Fibroblast of the conjunctiva (primary cell): Measurements from ENCODE around the gene RNF17.
"Not testable (repeated sequence)": the region's sequence is repeated elsewhere in the genome, so short reads cannot be mapped to it uniquely, and the experiment has no call there.

ENCODE experiments used
- DNase-seq: peaks from one replicate; pipeline ENCODE4 v3.0.0-alpha.2; 2010; ENCODE audit warnings: low read depth

The RNF17 gene

GRCh38 chr13:24745516-24745860 is 18.5 kb upstream of the RNF17 start:
- no peak for DNase-seq

GRCh38 chr13:24745861-24746617 is 17.9 kb upstream of the RNF17 start:
- no peak for DNase-seq

- DNase-seq: no peak
These were observed 17.2 kb upstream of the RNF17 start for GRCh38 chr13:24746618-24747247.

DNA sequence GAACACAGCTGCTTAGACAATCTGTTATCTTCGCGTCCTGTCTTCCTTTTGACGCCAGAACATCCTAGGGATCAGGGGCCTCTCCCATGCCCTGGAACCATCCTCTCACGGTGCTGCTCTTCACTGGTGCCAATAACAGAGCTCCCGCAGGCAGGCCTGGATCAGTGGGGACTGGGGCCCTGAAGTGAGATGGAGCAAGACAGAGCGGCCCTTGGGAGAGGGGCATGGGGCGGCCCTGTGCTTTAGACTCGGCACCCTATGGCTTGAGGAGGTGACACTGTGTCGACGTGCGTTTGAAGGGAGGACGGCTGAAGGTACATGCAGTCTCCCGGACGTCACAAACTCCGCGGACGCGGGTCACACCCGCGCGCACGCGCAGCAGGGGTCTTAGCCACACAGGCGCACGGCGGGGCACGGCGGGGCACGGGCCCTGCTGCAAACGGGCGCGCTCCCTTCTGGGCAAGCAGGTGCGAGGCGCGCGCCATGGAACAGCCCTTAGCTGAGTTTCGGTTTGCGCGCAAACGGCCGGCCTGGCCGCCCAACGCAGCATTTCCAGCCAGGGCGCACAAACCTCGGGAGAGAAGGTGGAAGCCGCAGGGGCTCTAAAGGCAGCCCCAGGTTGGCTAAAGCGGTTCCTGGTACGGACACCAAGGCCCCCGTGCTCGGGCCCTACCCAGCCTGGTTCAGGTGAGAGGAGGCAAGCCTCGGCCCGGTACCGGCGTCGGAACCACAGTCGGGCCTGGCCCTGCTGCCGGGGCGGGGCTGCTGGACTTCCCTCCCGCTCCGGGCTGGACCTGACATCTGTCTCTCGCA is 16.5 kb upstream of the RNF17 start:
- no peak for DNase-seq

GRCh38 chr13:24748061-24748400 is 15.9 kb upstream of the RNF17 start:
- no peak for DNase-seq

- no peak for DNase-seq
These were observed 4.8 kb upstream of the RNF17 start for GRCh38 chr13:24759197-24759596.

- no peak for DNase-seq
These were observed 284 bp downstream of the RNF17 start for GRCh38 chr13:24764276-24764630.

- no peak for DNase-seq
These were observed 13.2 kb downstream of the RNF17 start for GRCh38 chr13:24777171-24777570.

- DNase-seq: no peak
These were observed 20.4 kb downstream of the RNF17 start for GRCh38 chr13:24784319-24784718.

DNA sequence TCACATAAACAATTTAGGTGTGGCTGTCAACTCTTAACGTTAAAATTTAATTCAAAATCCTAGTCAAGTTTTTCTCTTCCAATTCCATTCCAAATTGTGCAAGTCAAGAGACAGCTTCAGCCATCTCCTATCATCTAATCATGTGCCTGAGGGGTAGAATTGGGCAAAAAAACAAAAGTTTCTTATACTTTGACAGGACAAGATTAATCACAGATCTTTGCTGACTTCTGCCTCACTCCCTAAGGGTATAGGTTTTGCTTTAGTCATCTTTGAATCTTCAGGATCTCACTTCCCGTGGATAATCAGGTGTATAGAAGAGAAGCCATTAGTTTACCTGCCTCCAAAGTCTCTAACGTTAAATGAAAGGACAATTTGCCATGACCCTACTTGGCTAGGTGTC is 24.6 kb downstream of the RNF17 start:
- no peak for DNase-seq

GRCh38 chr13:24802074-24802473 is 38.1 kb downstream of the RNF17 start:
- no peak for DNase-seq

DNA sequence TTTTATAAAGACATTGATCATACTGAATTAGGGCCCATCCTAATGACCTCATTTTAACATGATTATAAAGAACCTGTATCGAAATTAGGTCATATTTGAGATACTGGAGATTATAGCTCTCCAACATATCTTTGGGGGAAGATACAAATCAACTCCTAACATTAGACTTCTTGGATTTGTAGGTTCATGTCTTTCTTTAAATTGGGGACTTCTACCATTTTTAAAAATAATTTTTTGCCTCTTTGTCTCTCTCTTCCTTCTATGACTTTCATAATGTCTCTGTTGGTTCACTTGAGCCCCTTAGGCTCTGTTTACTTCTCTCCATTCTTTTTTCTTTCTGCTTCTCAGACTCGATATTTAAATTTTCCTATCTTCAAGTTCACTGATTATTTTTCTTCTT is 57.2 kb downstream of the RNF17 start:
- DNase-seq: no peak

- no peak for DNase-seq
These were observed 58.7 kb downstream of the RNF17 start for GRCh38 chr13:24822640-24823039.

- not testable (repeated sequence) for DNase-seq
These were observed 59.2 kb downstream of the RNF17 start for GRCh38 chr13:24823122-24823710.

DNA sequence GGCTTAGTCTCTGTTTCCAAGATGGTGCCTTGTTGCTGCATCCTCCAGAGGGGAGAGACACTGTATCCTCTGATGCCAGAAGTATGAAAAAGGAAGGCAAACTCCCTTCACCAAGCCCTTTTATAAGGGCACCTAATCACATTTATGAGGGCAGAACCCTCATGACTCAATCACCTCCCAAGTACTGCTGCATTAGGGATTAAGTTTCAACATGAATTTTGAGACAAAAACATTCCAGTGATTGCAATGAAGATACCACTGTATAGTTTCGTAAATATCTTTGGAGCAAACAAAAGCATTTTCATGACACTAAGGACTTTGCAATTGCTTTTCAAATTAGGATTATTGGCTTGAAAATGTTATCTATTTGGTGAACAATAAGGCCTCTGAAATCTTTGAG is 63.8 kb downstream of the RNF17 start:
- no peak for DNase-seq

DNA sequence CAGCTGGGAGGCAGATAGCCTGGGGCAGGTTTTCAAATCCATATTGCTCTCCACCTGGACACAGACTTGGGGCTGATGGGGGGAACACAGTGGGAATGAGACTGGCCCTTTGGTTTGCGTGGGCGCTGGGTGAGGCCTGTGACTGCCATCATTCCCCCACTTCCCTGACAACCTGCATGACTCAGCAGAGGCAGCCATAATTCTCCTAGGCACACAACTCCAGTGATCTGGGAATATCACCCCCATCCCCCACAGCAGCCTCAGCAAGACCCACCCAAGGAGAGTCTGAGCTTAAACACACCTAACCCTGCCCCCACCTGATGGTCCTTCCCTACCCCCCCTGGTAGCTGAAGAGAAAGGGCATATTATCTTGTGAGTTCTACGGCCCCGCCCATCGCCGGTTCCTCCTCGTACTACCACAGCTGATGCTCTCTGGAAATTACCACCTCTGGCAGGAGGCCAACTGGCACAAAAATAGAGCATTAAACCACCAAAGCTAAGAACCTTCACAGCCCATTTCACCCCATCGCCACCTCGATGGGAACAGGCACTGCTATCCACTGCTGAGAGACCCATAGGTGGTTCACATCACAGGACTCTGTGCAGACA is 71.0 kb downstream of the RNF17 start:
- no peak for DNase-seq

DNA sequence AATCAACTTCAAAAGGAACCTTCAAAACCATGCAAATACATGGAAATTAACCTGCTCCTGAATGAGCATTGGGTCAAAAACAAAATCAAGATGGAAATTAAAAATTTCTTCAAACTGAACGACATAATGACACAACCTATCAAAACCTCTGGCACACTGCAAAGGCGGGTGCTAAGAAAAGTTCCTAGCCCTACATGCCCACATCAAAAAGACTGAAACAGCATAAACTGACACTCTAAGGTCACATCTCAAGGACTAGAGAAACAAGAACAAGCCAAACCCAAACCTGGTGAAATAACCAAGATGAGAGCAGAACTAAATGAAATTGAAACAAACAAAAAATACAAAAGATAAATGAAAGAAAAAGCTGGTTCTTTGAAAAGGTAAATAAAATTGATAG is 73.6 kb downstream of the RNF17 start:
- DNase-seq: not testable (repeated sequence)

DNA sequence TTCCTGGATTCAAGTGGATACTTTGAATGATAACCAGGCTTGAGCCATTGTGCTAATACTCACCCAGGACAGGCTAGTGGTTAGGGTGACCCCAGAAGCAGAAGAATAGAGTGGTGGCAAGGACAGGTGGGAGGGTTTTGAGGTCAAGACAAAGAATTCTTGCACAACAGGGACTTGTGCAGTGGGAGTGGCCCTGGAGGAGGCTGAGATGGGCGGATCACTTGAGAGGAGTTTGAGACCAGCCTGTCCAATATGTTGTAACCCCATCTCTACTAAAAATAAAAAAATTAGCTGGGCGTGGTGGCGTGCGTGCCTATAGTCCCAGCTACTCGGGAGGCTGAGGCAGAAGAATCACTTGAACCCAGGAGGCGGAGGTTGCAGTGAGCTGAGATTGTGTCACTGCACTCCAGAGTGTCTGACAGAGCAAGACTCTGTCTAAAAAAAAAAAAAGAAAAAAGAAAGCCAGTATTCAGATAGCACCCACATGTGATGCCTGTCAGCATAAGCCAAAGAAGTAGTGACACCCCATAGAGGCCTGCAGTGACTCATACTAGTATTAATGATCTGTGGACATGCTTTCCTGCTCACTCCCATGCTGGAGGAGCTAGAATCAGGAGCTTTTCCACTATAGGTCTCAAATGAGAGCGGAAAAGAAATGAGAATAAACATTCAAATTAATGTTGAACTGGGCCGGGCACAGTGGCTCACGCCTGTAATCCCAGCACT is 78.7 kb downstream of the RNF17 start:
- DNase-seq: no peak

GRCh38 chr13:24851546-24851945 is 87.6 kb downstream of the RNF17 start:
- DNase-seq: no peak

GRCh38 chr13:24854311-24854710 is 90.3 kb downstream of the RNF17 start:
- DNase-seq: no peak

GRCh38 chr13:24858953-24859352 is 95.0 kb downstream of the RNF17 start:
- DNase-seq: no peak

DNA sequence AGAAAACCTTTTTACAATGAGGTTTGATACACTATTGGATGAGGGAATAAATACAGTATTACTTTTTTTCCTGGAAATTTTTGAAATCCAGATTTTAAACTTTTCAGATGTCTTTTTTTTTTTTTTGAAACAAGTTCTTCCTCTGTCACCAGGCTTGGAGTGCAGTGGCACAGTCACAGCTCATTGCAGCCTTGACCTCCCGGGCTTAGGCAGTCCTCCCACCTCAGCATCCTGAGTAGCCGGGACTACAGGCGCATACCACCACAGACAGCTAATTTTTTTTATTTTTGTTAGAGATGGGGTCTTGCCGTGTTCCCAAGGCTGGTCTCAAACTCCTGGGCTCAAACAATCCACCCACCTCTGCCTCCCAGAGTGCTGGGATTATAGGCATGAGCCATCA is 96.8 kb downstream of the RNF17 start:
- DNase-seq: no peak
